GM21367 (cell line): ENCODE data around the gene DAB2IP.

ENCODE experiments used
- ATAC-seq: cut with Tn5 transposase; IDR thresholded peaks from one replicate; pipeline ENCODE4 v1.9.1; 2021; ENCODE audit not compliant: unreplicated experiment

The DAB2IP gene

DNA sequence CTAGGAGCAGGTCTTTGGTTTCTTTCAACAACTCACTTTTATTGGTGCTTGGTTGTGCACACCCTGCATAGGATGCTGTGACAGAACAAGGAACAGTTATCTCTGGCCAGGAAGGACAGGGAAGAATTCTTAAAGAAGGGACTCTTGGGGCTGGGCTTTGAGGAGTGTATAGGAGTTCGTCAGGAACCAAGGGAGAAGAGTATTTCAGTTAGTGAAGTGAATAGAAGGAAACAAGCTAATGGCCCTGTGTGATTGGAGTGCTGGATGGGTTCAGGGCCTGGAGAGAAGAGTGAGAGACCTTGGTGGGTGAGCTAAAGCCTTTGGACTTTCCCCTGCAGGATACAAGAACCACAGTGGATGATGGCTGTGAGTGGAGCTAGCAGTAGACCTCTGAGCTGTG lies 32.2 kb downstream of the DAB2IP start:
- ATAC-seq = no peak

DNA sequence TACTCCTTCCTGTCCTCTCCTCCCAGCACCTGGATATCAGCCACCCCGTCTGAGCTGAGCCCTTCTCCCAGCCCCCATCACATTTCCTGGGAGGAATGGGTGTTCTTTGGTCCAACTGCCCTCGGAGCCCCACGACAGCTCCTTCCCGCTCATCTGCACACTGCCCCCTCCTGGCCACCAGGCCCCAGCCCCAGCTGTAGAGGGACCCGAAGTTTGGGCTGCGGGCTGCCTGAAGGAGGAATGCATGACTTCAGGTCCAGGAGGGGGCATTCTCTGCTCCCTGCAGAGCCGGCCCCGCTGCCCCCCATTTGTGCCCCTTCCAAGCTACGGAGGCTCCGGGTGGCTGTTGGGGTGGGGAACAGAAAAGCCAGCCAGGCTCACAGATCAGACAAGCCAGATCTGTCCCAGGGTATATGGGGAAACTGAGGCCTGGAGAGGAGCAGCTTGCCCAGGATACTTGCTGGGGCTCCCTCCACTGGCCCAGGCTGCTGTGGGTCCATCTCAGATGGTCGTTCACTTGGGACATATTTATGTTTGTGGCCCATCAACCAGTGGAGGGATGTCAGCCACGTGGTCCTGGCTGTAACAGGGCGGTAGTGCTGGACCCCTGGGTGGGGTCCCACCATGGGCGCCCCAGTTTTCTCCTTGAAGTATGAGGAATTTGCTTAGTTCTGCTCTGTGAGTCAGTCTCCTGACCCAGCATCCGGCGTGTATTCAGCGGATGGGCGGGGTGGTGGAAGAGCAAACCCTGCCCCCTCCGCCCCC lies 33.1 kb downstream of the DAB2IP start:
- ATAC-seq = no peak

DNA sequence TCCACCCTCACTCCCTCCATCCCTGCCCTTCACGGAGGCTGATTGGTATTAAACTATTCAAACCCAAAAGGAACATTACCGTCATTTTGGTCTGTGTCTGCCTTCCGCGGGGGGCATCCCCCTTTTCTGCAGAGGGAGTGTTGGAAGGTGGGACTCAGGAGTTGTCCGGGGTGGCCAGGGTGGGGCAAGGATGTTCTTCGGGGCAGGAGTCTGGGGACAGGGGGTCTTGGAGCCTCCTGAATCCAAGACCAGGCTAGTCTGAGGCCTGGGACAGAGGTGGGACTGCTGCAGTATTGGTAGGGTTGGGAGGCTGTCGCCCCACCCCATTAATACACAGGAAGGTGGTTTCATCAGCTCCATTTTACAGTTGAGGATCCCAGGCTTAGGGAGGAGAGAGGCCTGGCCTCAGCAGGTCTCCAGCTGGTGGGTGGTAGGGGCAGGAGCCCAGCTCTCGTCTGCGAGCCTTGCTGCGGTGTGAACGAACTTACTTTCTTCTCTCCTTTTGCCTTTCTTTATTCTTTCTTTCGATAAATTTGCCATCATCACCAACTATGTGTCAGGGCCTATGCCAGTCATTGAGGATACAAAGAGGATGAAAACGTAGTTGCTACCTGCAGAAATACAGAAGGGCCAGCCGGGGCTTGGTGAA lies 33.8 kb downstream of the DAB2IP start:
- no peak for ATAC-seq

DNA sequence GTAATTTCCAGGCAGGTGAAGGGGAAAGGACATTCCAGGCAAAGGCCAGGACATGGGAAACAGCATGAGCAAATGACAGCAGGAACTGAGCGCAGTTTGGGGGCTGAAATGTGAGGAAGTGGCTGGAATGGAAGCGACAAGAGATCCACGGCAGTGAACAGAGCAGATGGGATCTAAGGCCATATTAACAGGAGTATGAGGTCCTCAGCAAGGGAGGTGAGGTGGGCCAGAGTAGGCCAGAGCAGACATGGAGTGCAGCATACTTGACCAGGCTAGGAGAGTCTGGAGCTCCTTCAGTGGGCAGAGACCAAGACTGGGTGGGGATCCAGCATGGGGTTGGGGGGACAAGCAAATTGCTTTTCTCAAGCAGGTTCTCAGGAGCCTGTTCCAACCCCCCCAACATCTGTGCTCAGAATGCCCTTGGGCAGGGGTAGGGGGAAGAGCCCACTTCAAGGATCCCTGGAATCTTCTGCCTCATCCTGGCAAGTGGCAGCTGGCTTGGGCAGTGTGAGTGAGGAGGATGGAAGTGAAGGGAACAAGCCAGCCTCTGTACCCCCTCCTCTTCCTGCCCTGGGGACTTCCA lies 34.5 kb downstream of the DAB2IP start:
- no peak for ATAC-seq

DNA sequence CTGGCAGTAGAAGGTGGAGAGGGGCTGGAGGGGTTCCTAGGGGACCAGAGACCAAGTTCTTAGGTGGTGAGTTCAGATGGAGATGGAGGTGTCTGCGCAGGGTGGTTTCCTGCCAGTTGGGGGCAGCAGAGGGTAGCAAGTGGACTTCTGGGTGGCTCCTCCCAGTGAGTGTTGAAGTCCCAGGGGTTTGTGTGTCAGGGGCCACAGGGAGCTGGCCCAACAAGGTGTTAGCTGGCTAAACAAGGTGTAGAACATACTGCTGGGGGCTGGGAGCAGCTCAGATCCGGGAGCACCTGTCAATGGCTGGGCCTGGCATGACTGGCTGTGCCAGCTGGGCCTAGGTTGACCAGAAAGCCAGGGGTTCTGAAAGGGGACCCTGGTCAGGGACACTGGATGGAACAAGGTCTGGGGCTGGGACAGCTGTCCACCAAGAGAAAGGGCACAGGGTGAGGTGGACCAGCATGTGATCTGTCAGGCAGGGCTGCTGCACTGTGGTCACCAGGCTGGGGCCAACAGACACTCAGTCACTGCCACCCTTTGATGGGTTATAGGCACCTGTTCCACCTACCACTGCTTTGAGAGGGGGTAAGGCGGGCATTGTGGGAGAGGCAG lies 35.6 kb downstream of the DAB2IP start:
- ATAC-seq = peak; percentile 64

DNA sequence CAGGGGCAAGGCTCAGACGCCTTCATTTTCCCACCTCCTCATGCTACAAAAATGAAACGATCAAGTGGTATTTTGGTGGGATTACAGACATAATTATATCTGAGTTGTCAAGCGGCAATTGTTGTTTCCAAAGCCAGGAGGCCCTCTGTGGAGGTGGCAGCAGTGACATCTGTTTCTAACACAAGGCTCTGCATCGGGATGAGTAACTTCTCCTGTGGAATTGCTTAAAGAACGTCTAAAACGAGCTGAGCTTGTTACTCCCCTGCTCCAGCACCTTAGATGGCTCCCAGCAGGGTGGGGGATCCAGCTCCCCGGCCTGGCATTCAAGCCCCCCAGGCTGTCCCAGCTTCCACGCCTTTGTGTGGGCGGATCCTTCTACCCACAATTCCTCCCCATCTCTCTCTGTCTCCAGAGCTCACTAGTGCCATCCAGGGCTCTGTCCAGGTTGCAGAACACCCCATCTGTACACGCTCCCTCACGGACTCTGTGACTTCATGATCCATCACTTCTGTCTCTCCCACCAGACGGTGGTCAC lies 36.8 kb downstream of the DAB2IP start:
- ATAC-seq = no peak

DNA sequence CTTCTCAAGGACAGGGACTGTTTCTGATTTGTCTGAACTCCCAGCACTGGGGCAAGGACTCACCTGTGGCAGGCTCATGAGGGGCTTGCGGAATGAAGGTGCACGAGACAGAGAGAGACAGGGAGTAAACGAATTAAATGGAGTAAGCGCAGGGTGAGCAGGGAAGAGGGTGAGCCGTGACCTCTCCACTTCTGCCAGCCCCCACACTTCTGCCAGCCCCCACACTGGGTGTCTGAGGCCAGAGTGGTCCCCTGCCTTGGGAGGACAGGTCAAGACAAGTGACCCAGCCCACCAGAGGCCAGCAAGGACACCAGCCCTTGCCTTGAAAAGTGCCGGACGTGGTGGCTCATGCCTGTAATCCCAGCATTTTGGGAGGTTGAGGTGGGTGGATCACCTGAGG lies 37.2 kb downstream of the DAB2IP start:
- ATAC-seq = no peak

DNA sequence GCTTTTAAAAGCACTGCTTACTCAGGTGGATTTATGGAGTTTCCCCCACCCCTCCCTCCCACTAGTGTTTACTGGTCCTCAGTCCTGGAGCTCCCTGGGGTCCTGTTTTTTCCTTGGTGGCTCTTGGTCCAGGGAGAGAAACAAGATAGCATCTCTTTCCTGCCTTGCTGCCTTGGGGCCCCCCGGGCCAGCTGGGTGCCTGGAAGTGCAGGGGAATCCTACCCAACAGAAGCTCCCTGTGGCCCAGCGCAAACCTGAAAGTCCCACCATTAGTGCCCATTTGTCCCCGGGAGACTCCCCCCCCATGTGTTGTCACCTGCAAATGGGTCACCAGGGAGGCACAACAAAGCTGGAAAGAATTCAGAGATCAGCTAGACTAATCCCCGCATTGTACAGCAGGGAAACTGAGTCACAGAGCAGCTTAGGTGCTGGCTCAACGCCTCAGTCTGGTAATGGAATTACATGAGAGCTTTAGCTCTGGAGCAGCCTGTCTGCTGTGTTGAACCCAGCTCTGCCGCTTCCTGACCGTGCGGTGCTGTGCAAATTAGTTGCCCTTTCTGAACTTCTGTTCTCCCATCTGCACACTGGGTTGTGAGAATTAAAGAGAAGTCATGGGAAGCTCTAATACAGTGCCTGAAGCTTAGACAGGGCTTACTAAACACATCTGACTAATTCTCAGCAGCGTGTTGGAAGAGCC lies 38.2 kb downstream of the DAB2IP start:
- ATAC-seq = no peak

DNA sequence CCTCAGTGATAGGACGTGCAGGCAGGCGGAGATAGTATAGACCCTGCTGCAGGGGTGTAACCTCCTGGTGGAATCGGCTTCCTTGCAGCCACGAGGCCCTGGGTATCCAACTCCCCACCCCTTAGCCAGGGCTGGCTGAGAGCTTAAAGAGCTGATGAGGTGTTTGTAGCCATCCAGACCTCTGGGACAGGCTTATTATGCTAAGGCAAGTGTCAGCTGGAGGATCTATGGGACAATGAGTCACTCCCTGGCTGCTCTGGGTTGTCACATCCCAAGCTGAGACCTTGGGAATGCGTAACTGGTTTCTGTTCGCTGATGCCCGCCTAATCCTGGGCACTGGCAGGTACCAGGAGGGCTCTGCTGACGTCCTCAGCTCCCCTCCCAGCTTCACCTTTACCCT lies 38.9 kb downstream of the DAB2IP start:
- no peak for ATAC-seq

DNA sequence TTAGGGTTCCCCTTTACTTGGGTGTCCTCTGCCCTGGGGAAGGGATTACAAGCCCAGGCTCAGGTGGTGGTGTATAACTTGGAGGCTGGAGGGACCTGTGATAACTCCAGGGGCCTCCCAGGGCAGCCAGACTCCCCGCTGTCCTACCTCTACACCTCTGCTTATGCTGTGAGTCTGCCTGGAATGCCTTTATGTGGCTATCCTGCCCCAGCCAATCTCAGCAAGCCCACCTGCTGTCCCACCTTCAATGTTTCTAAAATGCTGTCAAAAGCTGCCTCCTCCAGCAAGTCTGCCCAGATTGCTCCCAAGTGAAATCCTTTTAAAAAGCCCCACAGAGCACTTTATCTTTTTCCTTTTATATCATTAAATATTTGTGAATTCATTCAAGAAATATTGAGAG lies 39.3 kb downstream of the DAB2IP start:
- no peak for ATAC-seq

DNA sequence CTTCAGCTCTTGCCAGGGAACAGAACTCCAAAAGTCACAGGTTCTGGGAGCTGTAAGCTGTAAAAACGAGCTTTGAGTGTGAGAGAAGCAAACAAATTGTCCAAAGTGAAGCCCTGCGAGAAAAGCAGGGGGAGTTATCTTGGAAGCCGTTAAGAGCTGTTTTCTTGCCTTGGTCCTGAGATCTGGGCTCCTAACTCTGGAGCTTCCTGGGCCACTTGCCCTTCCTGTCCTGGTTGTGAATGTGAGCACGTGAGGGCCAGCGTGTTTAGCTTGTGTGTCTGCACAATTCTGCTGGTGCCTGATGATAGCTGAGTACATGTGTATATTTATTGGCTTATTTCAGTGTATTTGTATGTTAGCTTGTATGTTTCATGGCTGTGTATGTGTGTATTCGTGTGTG lies 40.5 kb downstream of the DAB2IP start:
- ATAC-seq = no peak

DNA sequence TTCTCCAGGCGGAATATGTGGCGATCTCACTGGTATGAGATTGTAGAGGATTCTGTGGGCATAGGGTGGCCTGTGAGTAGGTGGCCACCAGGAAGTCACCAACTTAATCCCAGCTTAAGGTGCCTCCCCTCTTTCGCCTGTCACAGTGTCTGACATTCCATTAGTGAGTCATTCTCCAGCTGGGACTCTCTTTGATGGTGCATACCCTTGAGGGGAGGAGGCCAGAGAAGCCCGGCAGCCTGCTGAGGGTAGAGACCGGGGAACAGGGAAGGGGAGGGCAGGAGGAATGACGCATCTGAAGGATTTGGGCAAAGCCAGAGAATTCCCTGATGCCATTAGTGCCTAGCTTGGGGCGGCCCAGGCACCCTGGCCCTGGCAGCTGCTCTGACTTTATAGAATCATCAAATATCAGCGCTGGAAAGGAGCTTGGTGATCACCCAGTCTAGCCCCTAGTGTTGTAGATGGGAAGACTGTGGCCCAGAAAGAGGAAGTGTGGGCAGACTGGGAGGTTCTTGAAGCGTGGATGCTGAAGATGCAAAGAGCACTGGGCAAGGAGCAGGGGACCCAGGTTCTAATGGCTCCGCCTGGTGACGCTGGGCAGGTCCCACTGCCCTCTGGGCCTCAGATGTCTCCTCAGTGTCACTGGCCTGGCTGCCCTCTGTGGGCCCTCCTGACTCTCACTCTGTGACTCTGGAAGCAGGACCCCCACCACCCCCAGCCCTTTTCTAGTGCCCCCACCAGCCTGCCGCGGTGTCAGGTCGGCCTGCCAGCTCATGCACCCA lies 41.4 kb downstream of the DAB2IP start:
- ATAC-seq = no peak

DNA sequence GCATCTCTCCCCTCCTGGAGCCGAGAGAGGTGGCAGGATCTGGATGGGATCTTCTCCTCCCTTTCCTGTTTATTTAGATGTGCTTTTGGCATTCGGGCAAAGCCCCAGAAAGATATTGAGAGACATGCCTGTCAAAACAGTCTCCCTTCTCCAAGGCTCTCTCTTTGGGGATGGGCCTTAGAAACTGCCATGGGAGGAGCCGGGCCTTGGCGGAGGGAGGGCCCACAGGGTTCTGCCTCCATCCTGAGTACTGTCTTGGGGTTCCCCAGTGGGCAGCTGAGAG lies 41.9 kb downstream of the DAB2IP start:
- ATAC-seq = no peak

DNA sequence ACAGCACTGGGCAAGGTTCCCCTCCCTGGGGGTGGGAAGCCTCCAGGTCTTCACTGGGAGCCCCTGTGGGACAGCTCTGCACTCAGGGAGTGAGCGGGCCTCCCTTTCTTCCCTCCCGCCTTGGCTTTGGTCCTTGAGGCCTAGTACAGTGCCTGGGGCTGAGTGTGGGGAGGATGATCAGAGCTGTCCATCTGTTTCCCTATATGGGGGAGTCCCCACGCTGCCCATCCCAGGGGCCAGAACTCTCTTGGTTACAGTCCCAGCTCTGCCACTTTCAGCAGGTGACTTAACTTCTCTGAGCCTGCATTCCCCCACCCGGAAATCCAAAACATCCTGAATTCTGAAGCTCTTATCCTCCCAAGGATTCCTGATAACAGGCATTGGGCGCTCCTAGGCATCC lies 42.6 kb downstream of the DAB2IP start:
- no peak for ATAC-seq

DNA sequence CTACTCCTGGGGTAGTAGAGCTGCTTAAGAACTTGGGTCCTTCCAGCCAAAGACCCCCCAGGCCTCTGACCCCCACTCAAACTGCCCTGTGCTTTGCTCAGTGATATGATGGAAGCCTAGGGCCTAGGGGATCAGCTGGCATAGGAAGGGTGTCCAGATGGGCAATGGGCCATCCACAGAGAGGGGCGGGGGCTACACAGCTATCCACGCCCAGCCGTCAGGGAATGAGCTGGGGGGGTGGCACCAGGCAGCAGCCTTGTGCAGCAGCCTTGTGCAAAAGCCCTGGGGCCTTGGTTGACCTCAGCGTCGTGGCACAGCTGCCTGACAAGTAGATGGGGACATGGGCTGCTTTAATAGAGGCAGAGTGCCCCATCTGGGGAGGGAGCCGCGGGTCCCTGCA lies 43.2 kb downstream of the DAB2IP start:
- ATAC-seq = no peak

DNA sequence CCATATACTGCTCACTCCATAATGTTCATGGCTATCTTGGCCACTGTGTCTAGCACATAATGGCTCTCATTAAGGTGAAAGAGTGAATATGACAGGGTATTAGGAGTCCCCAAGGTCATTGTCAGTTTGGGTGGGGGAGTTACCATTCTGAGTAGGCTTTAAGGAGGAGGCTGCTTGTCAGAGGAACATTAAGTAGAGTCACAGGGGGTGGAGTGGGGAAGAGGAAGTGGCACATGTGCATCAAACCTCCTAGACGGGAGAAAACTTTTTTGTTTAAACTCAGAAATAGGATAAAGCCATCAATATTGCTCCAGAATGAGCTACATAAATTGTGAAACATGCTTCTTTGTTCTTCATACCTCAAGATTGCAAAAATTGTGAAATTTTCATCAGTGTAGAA lies 45.5 kb downstream of the DAB2IP start:
- ATAC-seq = no peak

DNA sequence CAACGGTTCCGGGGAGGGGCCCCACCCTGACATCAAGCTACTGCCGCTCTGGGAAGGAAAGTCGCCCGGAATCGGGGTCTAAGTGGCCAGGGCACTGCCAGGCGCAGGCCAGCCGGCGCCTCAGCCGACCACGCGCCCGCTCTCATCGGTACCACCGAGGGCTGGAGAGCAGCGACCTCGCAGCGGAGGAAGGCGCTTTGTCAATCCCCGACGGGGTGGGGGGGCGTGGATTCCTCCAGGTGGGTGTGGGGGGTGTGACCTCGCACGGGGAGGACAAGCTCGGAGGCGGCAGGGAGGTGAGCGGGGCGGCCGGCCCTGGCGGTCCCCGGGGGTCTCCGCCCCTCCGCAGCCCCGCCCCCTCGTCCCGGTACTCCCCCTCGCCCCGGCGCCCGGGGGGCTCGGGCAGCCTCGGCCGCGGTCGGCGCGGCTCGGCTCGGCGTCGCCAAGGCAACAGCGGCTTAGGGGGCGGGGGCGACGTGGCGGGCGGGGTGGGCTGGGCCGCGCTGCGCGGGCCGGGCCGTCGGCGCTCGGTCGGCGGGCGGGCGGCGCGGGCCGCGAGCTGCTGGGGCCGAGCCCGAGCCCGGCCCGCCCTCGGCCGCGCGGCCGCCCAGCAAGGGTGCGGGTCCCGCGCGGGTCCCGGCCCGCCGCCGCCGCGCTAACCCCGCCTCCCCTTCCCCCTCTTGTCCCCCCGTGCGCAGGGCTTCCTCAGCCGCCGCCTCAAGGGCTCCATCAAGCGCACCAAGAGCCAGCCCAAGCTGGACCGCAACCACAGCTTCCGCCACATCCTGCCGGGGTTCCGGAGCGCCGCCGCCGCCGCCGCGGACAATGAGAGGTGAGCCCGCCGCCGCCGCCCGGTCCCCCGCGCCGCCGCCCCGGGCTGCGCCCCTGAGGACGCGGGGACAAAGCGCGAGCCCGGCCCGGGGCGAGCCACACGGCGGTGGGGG lies 47.5 kb downstream of the DAB2IP start:
- peak; percentile 63 for ATAC-seq

DNA sequence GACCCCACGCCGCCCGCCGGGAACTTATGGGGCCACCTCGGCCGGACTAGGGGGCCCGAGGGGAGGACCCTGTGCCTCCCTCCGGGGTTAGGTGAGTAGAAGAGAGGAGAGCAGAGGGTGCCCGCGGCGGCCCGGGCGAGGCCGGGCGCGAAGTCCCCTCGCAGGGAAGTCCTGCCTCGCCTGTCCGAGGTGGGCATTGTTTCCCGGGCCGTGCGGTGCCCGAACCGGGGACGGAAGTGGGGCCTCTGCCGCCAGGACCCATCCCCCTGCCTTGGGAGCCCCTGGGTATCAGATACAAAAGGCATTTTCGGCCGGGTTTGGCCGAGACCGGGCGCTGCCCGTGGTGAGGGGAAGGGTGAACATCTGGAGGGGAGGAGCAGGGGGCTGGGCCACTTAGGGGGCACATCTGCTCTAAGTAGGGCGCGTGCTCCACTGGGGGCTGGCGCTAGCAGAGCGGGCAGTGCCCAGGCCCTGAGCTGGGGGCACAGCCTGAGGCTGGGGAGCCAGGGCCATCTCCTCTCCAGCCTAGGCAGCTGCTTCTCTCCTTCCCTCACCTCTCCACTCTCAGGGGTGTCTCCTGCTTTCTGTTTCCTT lies 48.2 kb downstream of the DAB2IP start:
- no peak for ATAC-seq

DNA sequence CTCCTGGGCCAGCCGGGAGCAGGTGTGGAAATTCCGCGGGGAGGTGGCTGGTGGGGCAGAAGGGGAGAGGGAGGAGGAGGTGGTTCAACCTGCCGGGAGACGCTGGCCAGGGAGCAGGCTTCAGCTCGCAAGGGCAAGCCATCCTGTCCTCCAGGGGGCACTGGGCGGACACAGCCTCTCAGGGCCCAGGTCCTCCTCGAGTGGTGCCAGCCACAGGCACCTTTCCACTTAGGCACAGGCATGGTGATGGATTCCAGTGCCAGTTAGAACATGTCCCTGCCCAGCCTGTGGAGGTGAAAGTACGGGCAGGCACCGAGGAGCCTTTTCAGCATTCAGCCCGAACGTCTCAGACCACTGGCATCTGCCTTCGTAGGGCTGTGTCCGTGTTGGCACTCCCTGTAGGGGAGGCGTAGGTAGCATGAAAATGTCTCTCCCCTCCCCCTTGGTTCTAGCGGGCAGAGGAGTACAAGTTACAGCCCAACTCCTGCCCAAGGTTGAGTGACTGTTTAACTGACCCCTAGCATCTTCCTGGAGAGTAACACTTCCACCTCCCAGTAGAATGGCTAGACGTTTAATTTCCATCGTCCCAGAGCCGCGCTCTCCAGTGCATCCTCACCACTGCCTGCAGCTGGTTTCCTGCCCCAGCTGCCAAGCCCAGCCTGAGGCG lies 48.9 kb downstream of the DAB2IP start:
- ATAC-seq = no peak
